GM12878 (cell line): ENCODE measurements around the gene TMEM255B. TPM values are rescaled to one million over a fixed set of nuclear protein-coding genes. Genes with fewer than 3 reads are reported as not detected.

Experiments
- ATAC-seq: fragments of 200-7000 bp; cut with Tn5 transposase; 3 replicates; pipeline ENCODE4 v1.9.1; 2020; ENCODE audit warnings: mild to moderate bottlenecking, moderate library complexity
- BruUV-seq: library from RNA; stranded (reverse); fragments of 400-500 nt; replicated peaks from 2 replicates; lab custom pipeline; 2021; lab: Mats Ljungman, UMichigan
- CTCF ChIA-PET: fragments of 300-600 bp; sonication (Branson Sonifier 250); formaldehyde crosslinking; extraction: SDS; loops from one replicate; lab custom pipeline; 2021; ENCODE audit warnings: inconsistent platforms; lab: Yijun Ruan, JAX
- POLR2A ChIA-PET: fragments of 350-600 bp; formaldehyde crosslinking; extraction: SDS; loops from one replicate; lab custom pipeline; 2021; ENCODE audit warnings: inconsistent platforms; lab: Charles Lee
- RAD21 ChIA-PET: fragments of 300-600 bp; sonication (Branson Sonifier 250); formaldehyde crosslinking; loops from one replicate; lab custom pipeline; 2023; ENCODE audit warnings: antibody characterized with exemption; ENCODE audit not compliant: unreplicated experiment; lab: Charles Lee
- SMC1A ChIA-PET: fragments of 300-600 bp; sonication (Branson Sonifier 250); formaldehyde crosslinking; loops from one replicate; lab custom pipeline; 2023; ENCODE audit not compliant: unreplicated experiment, uncharacterized antibody; lab: Charles Lee
- DNase-seq: peaks from one replicate; pipeline ENCODE4 v3.0.0-alpha.2; 2011; ENCODE audit warnings: low read depth, low spot score
- FAIRE-seq: peaks from 3 replicates; lab custom pipeline; 2011; peaks lifted over from hg19 to GRCh38; lab: Jason Lieb, UNC
- H2AFZ ChIP-seq: 2 replicates; pipeline ENCODE4 v1.6.0; 2011; ENCODE audit warnings: low read depth, low read length, control low read depth; ENCODE audit not compliant: control insufficient read depth
- H3K27ac ChIP-seq: 2 replicates; pipeline ENCODE4 v1.5.1; 2011; ENCODE audit warnings: control low read depth; ENCODE audit not compliant: control insufficient read depth, insufficient read depth
- H3K27me3 ChIP-seq, 2 experiments: replicated peaks in 1 of 2; 2 replicates each; pipeline versions ENCODE4 v1.6.0 to v1.6.1; 2011; ENCODE audit warnings: low read length in 1 of 2; ENCODE audit not compliant: control insufficient read depth in 2 of 2, insufficient read depth in 2 of 2
- H3K36me3 ChIP-seq, 2 experiments: 2 replicates each; pipeline ENCODE4 v1.5.1; 2011; ENCODE audit warnings: low read length in 1 of 2; ENCODE audit not compliant: control insufficient read depth in 2 of 2, insufficient read depth in 2 of 2
- H3K4me1 ChIP-seq: 2 replicates; pipeline ENCODE4 v1.6.1; 2011; ENCODE audit warnings: mild to moderate bottlenecking, low read length, moderate library complexity, mixed read lengths; ENCODE audit not compliant: control insufficient read depth, insufficient read depth
- H3K4me2 ChIP-seq: 2 replicates; pipeline ENCODE4 v1.6.0; 2011; ENCODE audit warnings: control low read depth; ENCODE audit not compliant: control insufficient read depth, insufficient read depth
- H3K4me3 ChIP-seq: fragments of 200-600 bp; sonication (generic); 2 replicates; pipeline ENCODE4 v1.5.1; 2016
- H3K79me2 ChIP-seq: 2 replicates; pipeline ENCODE4 v1.6.0; 2011; ENCODE audit warnings: low read length; ENCODE audit not compliant: control insufficient read depth, insufficient read depth
- H3K9ac ChIP-seq: 2 replicates; pipeline ENCODE4 v1.8.0; 2011; ENCODE audit warnings: low read length, control low read depth, mixed read lengths; ENCODE audit not compliant: control insufficient read depth, insufficient read depth
- H3K9me3 ChIP-seq: replicated peaks from 3 replicates; pipeline ENCODE4 v1.5.1; 2011; ENCODE audit warnings: mild to moderate bottlenecking, low read length; ENCODE audit not compliant: control insufficient read depth, insufficient read depth
- H4K20me1 ChIP-seq: 2 replicates; pipeline ENCODE4 v1.6.0; 2011; ENCODE audit not compliant: control insufficient read depth, insufficient read depth
- CREM ChIP-seq: IDR thresholded peaks from 2 replicates; pipeline ENCODE4 v1.6.1; 2014; ENCODE audit warnings: antibody characterized with exemption, low read depth
- ETV6 ChIP-seq, 2 experiments: fragments of 450-650 bp in 1 of 2; IDR thresholded peaks in 1 of 2; conservative IDR thresholded peaks in 1 of 2; 2 replicates each; pipeline ENCODE4 v1.6.1; 2014; ENCODE audit warnings: antibody characterized with exemption in 1 of 2, borderline replicate concordance in 1 of 2, low read depth in 1 of 2, mild to moderate bottlenecking in 1 of 2, moderate library complexity in 1 of 2
- HDGF ChIP-seq: fragments of 450-650 bp; IDR thresholded peaks from 2 replicates; pipeline ENCODE4 v1.6.1; 2016; ENCODE audit warnings: antibody characterized with exemption
- MYB ChIP-seq: fragments of 150-350 bp; IDR thresholded peaks from 2 replicates; pipeline ENCODE4 v1.6.1; 2014; ENCODE audit warnings: mild to moderate bottlenecking, low read depth, low read length, borderline replicate concordance
- NFIC ChIP-seq: IDR thresholded peaks from 2 replicates; pipeline ENCODE4 v1.6.1; 2012; ENCODE audit warnings: low read depth, mild to moderate bottlenecking, inconsistent platforms, low read length, moderate library complexity
- NR2C1 ChIP-seq: fragments of 450-650 bp; IDR thresholded peaks from 2 replicates; pipeline ENCODE4 v1.6.1; 2017; ENCODE audit warnings: antibody characterized with exemption, mild to moderate bottlenecking, moderate library complexity
- SREBF1 ChIP-seq: IDR thresholded peaks from 2 replicates; pipeline ENCODE4 v1.6.1; 2012; ENCODE audit warnings: mild to moderate bottlenecking, low read length
- SUPT20H ChIP-seq: IDR thresholded peaks from 2 replicates; pipeline ENCODE4 v1.6.1; 2011; ENCODE audit warnings: low read depth, mild to moderate bottlenecking, low read length, moderate library complexity, borderline replicate concordance; ENCODE audit not compliant: control insufficient read depth
- TARDBP ChIP-seq: IDR thresholded peaks from 2 replicates; pipeline ENCODE4 v1.6.1; 2016; ENCODE audit warnings: borderline replicate concordance
- TCF12 ChIP-seq: IDR thresholded peaks from 2 replicates; pipeline ENCODE4 v1.6.1; 2011; ENCODE audit warnings: low read depth, mild to moderate bottlenecking, low read length
- YY1 ChIP-seq: IDR thresholded peaks from 2 replicates; pipeline ENCODE4 v1.6.1; 2011; ENCODE audit warnings: low read depth, mild to moderate bottlenecking, low read length
- ZNF384 ChIP-seq: IDR thresholded peaks from 2 replicates; pipeline ENCODE4 v1.6.1; 2012; ENCODE audit warnings: low read depth, mild to moderate bottlenecking, low read length, improper control_type of control experiment, borderline replicate concordance
- ZSCAN29 ChIP-seq: fragments of 450-650 bp; IDR thresholded peaks from 2 replicates; pipeline ENCODE4 v1.6.1; 2017; ENCODE audit warnings: mild to moderate bottlenecking, moderate library complexity
- WGBS: methylation state at CpG from one replicate; pipeline ENCODE4 v1.1.6; 2016; ENCODE audit warnings: low lambda C conversion rate; ENCODE audit not compliant: insufficient replicate concordance, insufficient coverage; ENCODE audit errors: missing lambda C conversion rate; 5-methylcytosine and 5-hydroxymethylcytosine counted together
- in situ Hi-C: fragments of 300-500 bp; cut with MboI; formaldehyde crosslinking; loops from 9 replicates; pipeline ENCODE4 v1.14.3; 2018; ENCODE audit warnings: mixed read lengths
- intact Hi-C: fragments of 100-400 bp; cut with micrococcal nuclease; formaldehyde crosslinking; loops from one replicate; pipeline ENCODE4 v1.14.2; 2022; ENCODE audit not compliant: unreplicated experiment
- polyA plus RNA-seq, 11 experiments: library from polyadenylated mRNA; depleted of rRNA in 4 of 11; unstranded in 6 of 11; stranded (reverse) in 5 of 11; fragments of >200 nt; fragmentation: Nextera tagmentation in 4 of 11; fragmentation: Illumina TruSeq in 1 of 11; extraction: Ambion mirVana in 4 of 11; extraction: Trizol in 1 of 11; gene quantifications; 1 replicate in 1 of 11; 2 replicates in 10 of 11; pipeline versions ENCODE4 v1.2.1 to v1.2.3, GENCODE V29; 2011 to 2016; ENCODE audit warnings: inconsistent platforms in 2 of 11, missing spikeins in 2 of 11, low read depth in 1 of 11
- total RNA-seq, 4 experiments: library from RNA; depleted of rRNA in 3 of 4; stranded (reverse); fragments of >200 nt in 3 of 4; fragmentation: Illumina TruSeq in 1 of 4; extraction: Trizol in 1 of 4; gene quantifications; 2 replicates each; pipeline versions ENCODE4 v1.2.1 to v1.2.3, GENCODE V29; 2013 to 2021
- TF ChIP-seq, protein P1 (sequence below): fragments of 450-650 bp; IDR thresholded peaks from 2 replicates; pipeline ENCODE4 v1.6.1; 2016; ENCODE audit warnings: mild to moderate bottlenecking, moderate library complexity, borderline replicate concordance
- TF ChIP-seq, protein P2 (sequence below): fragments of 450-650 bp; IDR thresholded peaks from 2 replicates; pipeline ENCODE4 v1.6.1; 2016; ENCODE audit warnings: mild to moderate bottlenecking
- TF ChIP-seq, protein P3 (sequence below): IDR thresholded peaks from 2 replicates; pipeline ENCODE4 v1.6.1; 2011; ENCODE audit warnings: borderline replicate concordance, low read depth, mild to moderate bottlenecking, moderate library complexity, low read length; ENCODE audit not compliant: insufficient read depth, poor library complexity, severe bottlenecking
- TF ChIP-seq, protein P4 (sequence below): IDR thresholded peaks from 2 replicates; pipeline ENCODE4 v1.6.1; 2012; ENCODE audit warnings: low read depth, low read length, improper control_type of control experiment

TMEM255B gene
- total and polyA plus RNA-seq, 10 of the 15 experiments (the other 5 are each of a cell fraction or from before 2014, with no cell fraction given) = 0.04 to 0.62 (median 0.13) TPM; not detected in 3

DNA sequence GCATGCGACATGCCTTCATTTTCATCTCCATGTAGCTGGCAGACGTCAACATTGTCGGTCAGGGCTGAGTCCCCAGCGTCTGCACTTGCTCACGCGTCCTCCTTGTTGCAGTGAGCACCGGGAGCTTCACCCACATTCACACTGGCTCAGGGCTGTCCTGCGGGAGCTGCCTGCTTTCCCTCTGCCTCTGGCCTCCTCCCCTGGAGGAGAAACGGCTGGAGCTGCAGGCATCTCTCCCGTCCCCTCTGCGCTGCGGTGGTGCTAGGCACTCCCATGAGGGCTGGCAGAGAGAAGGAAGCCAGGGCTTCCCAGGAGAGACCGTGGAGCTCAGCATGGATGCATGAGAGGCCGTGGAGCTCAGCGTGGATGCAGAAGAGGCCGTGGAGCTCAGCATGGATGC is 18.4 kb upstream of the TMEM255B start:
- intact Hi-C loops = no loop called here
- BruUV-seq = no TSS peak

More for the DNA sequence above, 18.4 kb upstream of the TMEM255B start:
- TF ChIP-seq YY1 = no peak
- TF ChIP-seq, protein P1, sequence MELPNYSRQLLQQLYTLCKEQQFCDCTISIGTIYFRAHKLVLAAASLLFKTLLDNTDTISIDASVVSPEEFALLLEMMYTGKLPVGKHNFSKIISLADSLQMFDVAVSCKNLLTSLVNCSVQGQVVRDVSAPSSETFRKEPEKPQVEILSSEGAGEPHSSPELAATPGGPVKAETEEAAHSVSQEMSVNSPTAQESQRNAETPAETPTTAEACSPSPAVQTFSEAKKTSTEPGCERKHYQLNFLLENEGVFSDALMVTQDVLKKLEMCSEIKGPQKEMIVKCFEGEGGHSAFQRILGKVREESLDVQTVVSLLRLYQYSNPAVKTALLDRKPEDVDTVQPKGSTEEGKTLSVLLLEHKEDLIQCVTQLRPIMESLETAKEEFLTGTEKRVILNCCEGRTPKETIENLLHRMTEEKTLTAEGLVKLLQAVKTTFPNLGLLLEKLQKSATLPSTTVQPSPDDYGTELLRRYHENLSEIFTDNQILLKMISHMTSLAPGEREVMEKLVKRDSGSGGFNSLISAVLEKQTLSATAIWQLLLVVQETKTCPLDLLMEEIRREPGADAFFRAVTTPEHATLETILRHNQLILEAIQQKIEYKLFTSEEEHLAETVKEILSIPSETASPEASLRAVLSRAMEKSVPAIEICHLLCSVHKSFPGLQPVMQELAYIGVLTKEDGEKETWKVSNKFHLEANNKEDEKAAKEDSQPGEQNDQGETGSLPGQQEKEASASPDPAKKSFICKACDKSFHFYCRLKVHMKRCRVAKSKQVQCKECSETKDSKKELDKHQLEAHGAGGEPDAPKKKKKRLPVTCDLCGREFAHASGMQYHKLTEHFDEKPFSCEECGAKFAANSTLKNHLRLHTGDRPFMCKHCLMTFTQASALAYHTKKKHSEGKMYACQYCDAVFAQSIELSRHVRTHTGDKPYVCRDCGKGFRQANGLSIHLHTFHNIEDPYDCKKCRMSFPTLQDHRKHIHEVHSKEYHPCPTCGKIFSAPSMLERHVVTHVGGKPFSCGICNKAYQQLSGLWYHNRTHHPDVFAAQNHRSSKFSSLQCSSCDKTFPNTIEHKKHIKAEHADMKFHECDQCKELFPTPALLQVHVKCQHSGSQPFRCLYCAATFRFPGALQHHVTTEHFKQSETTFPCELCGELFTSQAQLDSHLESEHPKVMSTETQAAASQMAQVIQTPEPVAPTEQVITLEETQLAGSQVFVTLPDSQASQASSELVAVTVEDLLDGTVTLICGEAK = no peak
- no peak for TF ChIP-seq ZSCAN29
- TF ChIP-seq ETV6 (conservative IDR thresholded peaks at IDR 0.05 in 1 of 2, IDR thresholded peaks at IDR 0.05 in 1 of 2; ENCODE audit: borderline replicate concordance in 1 of 2, low read depth in 1 of 2) = no peak
- no peak for TF ChIP-seq TCF12
- TF ChIP-seq, protein P2, sequence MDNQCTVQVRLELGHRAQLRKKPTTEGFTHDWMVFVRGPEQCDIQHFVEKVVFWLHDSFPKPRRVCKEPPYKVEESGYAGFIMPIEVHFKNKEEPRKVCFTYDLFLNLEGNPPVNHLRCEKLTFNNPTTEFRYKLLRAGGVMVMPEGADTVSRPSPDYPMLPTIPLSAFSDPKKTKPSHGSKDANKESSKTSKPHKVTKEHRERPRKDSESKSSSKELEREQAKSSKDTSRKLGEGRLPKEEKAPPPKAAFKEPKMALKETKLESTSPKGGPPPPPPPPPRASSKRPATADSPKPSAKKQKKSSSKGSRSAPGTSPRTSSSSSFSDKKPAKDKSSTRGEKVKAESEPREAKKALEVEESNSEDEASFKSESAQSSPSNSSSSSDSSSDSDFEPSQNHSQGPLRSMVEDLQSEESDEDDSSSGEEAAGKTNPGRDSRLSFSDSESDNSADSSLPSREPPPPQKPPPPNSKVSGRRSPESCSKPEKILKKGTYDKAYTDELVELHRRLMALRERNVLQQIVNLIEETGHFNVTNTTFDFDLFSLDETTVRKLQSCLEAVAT = no peak
- TF ChIP-seq TARDBP = no peak
- no peak for TF ChIP-seq SREBF1
- TF ChIP-seq SUPT20H = no peak
- no peak for TF ChIP-seq CREM
- TF ChIP-seq MYB = no peak
- TF ChIP-seq, protein P3, sequence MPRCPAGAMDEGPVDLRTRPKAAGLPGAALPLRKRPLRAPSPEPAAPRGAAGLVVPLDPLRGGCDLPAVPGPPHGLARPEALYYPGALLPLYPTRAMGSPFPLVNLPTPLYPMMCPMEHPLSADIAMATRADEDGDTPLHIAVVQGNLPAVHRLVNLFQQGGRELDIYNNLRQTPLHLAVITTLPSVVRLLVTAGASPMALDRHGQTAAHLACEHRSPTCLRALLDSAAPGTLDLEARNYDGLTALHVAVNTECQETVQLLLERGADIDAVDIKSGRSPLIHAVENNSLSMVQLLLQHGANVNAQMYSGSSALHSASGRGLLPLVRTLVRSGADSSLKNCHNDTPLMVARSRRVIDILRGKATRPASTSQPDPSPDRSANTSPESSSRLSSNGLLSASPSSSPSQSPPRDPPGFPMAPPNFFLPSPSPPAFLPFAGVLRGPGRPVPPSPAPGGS = no peak
- TF ChIP-seq, protein P4, sequence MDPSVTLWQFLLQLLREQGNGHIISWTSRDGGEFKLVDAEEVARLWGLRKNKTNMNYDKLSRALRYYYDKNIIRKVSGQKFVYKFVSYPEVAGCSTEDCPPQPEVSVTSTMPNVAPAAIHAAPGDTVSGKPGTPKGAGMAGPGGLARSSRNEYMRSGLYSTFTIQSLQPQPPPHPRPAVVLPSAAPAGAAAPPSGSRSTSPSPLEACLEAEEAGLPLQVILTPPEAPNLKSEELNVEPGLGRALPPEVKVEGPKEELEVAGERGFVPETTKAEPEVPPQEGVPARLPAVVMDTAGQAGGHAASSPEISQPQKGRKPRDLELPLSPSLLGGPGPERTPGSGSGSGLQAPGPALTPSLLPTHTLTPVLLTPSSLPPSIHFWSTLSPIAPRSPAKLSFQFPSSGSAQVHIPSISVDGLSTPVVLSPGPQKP = no peak
- TF ChIP-seq NR2C1 = no peak
- TF ChIP-seq ZNF384 = no peak
- TF ChIP-seq HDGF = no peak
- no peak for TF ChIP-seq NFIC
- TF ChIP-seq, all 136 proteins: peak for 0
- Histone ChIP-seq H3K79me2 (no peaks in the 10 kb centered on the region), H4K20me1 (no peaks in the 10 kb centered on the region), H2AFZ (no peak overlapping the region), H3K36me3 (no peaks in the 10 kb centered on the region), H3K9me3 (no peaks in the 10 kb centered on the region), H3K27me3 (no peaks in the 10 kb centered on the region; a peak in 1 of 4 replicates), H3K27ac (no peak overlapping the region), H3K4me1 (no peaks in the 10 kb centered on the region), H3K4me3 (no peak overlapping the region), H3K9ac (no peak overlapping the region), H3K4me2 (no peak overlapping the region)
- ATAC-seq (no peak), FAIRE-seq (no peak), DNase-seq (no peak)
- in situ Hi-C loops = no loop called here
- 38% methylated on average over 16 of the region's 16 CpGs for WGBS
- ChIA-PET SMC1A (interaction anchor here (0.6 kb wide), 1 partner anchor 255 kb away, joined by 3 read pairs; no protein-coding TSS in a partner anchor), POLR2A (no interaction called here), CTCF (interaction anchor here (1.1 kb wide), 1 partner anchor 486 kb away, joined by 5 read pairs; no protein-coding TSS in a partner anchor), RAD21 (no interaction called here)
